ENCODE data around the gene PIGN.

DNA sequence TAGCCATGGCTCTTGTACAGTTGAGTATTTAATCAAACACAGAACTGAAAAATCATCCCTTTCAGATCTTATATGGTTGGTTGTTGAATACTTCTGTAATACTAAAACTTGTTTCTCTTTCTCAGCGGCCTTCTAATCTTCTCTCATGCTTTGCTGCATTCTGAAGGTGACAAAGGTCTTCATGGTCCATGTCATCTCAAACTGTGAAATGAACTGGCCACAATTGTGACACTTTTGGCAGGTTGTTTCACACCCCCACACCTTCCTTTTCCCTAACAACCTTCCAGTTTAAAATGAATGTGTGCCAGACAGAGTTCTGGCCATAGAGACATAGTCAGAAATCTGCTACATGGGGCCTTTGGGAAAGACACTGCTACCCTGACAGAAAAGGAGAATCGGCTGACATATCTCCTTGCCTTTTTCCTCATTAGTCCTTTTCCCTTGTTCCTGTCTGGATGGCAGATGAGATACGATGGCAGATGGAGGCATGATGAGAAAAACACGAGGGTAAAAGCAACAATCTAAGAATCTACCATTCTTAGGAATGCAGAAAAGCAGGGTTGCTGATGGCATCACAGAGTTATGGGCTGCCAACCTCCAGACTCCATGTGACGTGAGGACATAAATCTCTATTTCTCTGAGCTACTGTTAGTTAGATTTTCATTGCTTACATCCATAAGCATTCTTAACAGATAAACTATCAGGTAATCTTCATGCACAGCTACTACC lies 106.5 kb downstream of the PIGN start:
- TF ChIP-seq, protein P1, sequence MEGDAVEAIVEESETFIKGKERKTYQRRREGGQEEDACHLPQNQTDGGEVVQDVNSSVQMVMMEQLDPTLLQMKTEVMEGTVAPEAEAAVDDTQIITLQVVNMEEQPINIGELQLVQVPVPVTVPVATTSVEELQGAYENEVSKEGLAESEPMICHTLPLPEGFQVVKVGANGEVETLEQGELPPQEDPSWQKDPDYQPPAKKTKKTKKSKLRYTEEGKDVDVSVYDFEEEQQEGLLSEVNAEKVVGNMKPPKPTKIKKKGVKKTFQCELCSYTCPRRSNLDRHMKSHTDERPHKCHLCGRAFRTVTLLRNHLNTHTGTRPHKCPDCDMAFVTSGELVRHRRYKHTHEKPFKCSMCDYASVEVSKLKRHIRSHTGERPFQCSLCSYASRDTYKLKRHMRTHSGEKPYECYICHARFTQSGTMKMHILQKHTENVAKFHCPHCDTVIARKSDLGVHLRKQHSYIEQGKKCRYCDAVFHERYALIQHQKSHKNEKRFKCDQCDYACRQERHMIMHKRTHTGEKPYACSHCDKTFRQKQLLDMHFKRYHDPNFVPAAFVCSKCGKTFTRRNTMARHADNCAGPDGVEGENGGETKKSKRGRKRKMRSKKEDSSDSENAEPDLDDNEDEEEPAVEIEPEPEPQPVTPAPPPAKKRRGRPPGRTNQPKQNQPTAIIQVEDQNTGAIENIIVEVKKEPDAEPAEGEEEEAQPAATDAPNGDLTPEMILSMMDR (IDR thresholded peaks at IDR 0.05; ENCODE audit: control extremely low read depth in 1 of 3, insufficient read depth in 1 of 3, low read depth in 1 of 3, low read length in 3 of 3): no peak
- TF ChIP-seq HDAC2 (IDR thresholded peaks at IDR 0.05; ENCODE audit: borderline replicate concordance in 1 of 2, low read depth in 2 of 2, low read length in 2 of 2) (no peak), POLR2A (IDR thresholded peaks at IDR 0.05; ENCODE audit: control extremely low read depth in 1 of 2, low read depth in 2 of 2, low read length in 2 of 2) (no peak), SP2 (IDR thresholded peaks at IDR 0.05; ENCODE audit: low read length) (no peak)
- TF ChIP-seq, protein P2, sequence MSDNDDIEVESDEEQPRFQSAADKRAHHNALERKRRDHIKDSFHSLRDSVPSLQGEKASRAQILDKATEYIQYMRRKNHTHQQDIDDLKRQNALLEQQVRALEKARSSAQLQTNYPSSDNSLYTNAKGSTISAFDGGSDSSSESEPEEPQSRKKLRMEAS (IDR thresholded peaks at IDR 0.05): no peak

Measured in H1 (cell line).